ENCODE data around the gene AK1.

The AK1 gene

DNA sequence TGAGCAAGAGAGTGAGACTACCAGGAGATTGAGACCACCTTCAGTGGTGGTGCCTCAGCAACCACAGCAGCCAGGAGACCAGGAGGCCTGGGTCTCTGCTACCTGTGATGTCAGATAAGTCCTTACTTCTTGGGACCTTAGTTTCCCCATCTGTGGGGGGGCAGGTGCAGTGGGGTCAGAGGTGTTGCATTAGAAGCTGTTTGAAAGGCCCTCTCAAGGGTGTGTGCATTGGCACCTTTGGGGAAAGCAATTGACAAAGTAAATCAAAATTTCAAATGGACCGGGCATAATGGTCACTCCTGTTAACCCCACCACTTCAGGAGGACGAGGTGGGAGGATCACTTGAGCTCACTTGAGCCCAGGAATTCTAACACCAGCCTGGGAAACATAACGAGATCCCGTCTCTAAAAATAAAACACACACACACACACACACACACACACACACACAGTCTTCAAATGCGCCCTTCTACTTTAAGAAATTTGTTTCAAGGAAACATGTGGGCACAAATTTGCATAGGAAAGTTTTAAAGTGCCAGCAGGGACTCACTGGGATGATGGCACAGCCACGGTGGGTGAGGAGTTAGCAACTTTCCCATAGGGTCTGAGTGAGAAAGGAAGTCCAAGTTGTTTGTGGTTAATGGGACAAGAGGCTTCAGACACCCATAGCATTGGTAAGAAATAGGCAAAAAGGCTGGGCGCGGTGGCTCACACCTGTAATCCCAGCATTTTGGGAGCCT is 1.3 kb upstream of the AK1 start:
- TF ChIP-seq TAF1 (IDR thresholded peaks at IDR 0.05; ENCODE audit: borderline replicate concordance, insufficient read depth, low read length) (no peak), SIN3A (IDR thresholded peaks at IDR 0.05; ENCODE audit: borderline replicate concordance, insufficient read depth, low read length) (no peak), POLR2AphosphoS5 (IDR thresholded peaks at IDR 0.05; ENCODE audit: low read depth, low read length) (no peak), FOXP2 (optimal IDR thresholded peaks at IDR 0.05; ENCODE audit: borderline replicate concordance, extremely low read depth, extremely low read length, insufficient read depth) (no peak)
- TF ChIP-seq, protein P1, sequence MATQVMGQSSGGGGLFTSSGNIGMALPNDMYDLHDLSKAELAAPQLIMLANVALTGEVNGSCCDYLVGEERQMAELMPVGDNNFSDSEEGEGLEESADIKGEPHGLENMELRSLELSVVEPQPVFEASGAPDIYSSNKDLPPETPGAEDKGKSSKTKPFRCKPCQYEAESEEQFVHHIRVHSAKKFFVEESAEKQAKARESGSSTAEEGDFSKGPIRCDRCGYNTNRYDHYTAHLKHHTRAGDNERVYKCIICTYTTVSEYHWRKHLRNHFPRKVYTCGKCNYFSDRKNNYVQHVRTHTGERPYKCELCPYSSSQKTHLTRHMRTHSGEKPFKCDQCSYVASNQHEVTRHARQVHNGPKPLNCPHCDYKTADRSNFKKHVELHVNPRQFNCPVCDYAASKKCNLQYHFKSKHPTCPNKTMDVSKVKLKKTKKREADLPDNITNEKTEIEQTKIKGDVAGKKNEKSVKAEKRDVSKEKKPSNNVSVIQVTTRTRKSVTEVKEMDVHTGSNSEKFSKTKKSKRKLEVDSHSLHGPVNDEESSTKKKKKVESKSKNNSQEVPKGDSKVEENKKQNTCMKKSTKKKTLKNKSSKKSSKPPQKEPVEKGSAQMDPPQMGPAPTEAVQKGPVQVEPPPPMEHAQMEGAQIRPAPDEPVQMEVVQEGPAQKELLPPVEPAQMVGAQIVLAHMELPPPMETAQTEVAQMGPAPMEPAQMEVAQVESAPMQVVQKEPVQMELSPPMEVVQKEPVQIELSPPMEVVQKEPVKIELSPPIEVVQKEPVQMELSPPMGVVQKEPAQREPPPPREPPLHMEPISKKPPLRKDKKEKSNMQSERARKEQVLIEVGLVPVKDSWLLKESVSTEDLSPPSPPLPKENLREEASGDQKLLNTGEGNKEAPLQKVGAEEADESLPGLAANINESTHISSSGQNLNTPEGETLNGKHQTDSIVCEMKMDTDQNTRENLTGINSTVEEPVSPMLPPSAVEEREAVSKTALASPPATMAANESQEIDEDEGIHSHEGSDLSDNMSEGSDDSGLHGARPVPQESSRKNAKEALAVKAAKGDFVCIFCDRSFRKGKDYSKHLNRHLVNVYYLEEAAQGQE (IDR thresholded peaks at IDR 0.05; ENCODE audit: insufficient read depth in 1 of 2, low read depth in 2 of 2, low read length in 2 of 2): no peak

DNA sequence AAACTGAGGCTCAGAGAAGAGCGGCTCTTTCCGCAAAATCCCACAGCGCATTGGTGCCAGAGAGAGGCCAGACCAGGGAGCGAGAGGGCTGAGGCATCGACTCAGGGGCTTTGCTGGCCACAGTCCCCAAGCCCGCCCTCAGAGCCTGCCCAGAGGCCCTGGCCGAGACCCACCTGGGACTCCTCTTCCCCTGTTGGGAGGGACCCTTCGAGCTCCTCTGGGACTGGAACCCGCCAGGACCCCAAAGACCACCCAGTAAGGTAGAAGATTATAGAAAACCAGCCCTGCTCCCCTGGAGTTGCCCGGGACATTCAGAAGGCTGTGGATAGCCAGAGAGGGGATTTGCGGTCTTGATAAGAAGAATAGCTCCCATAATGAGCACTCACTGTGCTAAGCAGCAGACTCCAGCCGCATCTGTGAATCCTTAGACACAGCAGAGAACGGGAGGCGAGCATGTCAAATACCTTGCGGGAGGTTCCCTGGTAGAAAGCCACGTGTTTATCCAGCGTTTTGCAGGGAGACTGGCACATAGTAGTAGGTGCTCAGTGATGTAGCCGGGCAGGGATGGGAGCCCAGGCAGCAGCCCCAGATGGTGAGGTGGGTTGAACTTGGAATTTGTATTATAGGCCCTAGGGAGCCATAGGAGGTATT is 651 bp upstream of the AK1 start:
- TF ChIP-seq, protein P1 (IDR thresholded peaks at IDR 0.05; ENCODE audit: insufficient read depth in 1 of 2, low read depth in 2 of 2, low read length in 2 of 2): no peak
- TF ChIP-seq TAF1 (IDR thresholded peaks at IDR 0.05; ENCODE audit: borderline replicate concordance, insufficient read depth, low read length): no peak
- TF ChIP-seq POLR2AphosphoS5 (IDR thresholded peaks at IDR 0.05; ENCODE audit: low read depth, low read length): no peak
- TF ChIP-seq FOXP2 (optimal IDR thresholded peaks at IDR 0.05; ENCODE audit: borderline replicate concordance, extremely low read depth, extremely low read length, insufficient read depth): no peak
- TF ChIP-seq SIN3A (IDR thresholded peaks at IDR 0.05; ENCODE audit: borderline replicate concordance, insufficient read depth, low read length): no peak

DNA sequence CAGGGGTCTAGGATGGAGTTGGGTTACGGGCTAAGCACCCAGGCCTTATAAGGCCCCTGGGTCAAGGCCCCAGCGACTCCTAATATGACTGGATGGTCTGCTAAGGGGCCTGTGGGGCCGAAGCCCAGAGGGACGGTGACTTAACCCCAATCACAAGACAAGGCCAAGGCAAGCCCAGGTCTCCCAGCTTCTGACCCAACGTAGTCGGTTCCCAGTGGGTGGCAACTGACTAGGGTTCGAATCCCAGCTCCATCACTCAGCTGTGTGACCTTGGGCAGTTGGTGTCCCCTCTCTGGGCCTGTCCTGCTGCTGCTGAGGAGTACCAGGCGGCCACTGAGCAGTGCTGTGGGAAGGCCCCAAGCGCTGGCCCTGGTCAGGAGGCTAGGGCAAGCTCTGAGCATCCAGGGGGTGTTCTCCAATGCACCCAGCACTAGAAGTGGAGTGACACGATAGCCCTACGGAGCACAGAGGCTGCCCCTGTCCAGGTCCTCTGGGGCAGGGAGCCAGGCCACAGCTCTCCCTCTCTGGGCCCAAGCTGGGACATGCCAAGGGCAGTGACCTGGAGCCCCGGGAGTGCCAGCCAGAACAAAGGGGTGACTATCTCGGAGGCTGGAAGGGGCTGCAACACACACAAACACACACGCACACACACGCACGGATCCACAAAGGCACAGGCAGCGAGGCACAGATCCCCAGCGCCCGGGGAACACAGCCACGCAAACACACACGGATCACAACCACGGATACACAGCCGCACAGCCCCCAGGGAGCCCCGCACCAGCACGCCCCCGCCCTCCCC is 512 bp downstream of the AK1 start:
- TF ChIP-seq, protein P1 (IDR thresholded peaks at IDR 0.05; ENCODE audit: insufficient read depth in 1 of 2, low read depth in 2 of 2, low read length in 2 of 2): no peak
- TF ChIP-seq SIN3A (IDR thresholded peaks at IDR 0.05; ENCODE audit: borderline replicate concordance, insufficient read depth, low read length) (no peak), TAF1 (IDR thresholded peaks at IDR 0.05; ENCODE audit: borderline replicate concordance, insufficient read depth, low read length) (no peak), POLR2AphosphoS5 (IDR thresholded peaks at IDR 0.05; ENCODE audit: low read depth, low read length) (no peak), FOXP2 (optimal IDR thresholded peaks at IDR 0.05; ENCODE audit: borderline replicate concordance, extremely low read depth, extremely low read length, insufficient read depth) (no peak)

DNA sequence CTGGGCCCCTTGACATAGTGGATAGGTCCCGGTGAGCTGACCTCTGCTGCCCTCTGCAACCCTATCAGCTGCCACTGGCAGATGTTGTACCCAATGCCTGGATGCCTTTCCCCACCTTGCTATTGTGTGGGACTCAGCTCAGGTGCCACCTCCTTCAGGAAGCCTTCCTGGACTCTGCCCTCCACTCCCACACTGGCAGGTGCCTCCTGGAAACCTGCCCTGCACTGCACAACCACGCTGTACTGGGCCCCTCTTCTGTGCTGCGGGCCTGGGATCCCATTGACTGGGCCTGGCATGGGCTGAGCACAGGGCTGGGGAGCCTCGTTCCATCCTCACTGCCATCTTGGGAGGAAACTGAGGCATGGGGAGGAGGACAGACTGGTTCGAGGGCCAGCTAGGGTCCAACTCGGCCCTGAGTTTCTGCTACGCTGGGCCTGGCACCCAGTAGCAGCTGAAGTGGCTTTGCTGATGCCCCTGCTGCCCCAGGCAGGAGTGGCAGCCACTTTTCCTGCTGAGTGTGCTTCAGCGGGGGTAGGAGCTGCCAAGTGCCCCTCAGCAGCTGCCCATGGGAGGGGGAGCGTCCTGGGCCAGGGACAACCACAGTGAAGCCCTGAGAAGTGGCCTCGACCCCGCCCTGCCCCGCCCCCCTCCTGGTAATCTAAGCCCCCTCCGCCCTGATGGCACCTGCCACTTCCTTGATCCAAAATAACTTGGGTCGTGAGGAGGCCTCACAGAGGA is 1.3 kb downstream of the AK1 start:
- no peak for TF ChIP-seq POLR2AphosphoS5 (IDR thresholded peaks at IDR 0.05; ENCODE audit: low read depth, low read length)
- TF ChIP-seq FOXP2 (optimal IDR thresholded peaks at IDR 0.05; ENCODE audit: borderline replicate concordance, extremely low read depth, extremely low read length, insufficient read depth): no peak
- TF ChIP-seq SIN3A (IDR thresholded peaks at IDR 0.05; ENCODE audit: borderline replicate concordance, insufficient read depth, low read length): no peak
- TF ChIP-seq TAF1 (IDR thresholded peaks at IDR 0.05; ENCODE audit: borderline replicate concordance, insufficient read depth, low read length): no peak
- TF ChIP-seq, protein P1 (IDR thresholded peaks at IDR 0.05; ENCODE audit: insufficient read depth in 1 of 2, low read depth in 2 of 2, low read length in 2 of 2): no peak
